HG03025 (cell line): ENCODE measurements around the gene HNRNPF.
"Not testable (repeated sequence)": the region's sequence is repeated elsewhere in the genome, so short reads cannot be mapped to it uniquely, and the experiment has no call there.

Experiments
- ATAC-seq: cut with Tn5 transposase; IDR thresholded peaks from one replicate; pipeline ENCODE4 v1.9.1; 2021; ENCODE audit warnings: mild to moderate bottlenecking, moderate library complexity; ENCODE audit not compliant: unreplicated experiment, low FRiP score

Gene HNRNPF

GRCh38 chr10:43408710-43409384 is at the start of gene HNRNPF:
Gene HNRNPF (minus strand): TSS chr10:43409186. CDS start chr10:43387884, 21,302 bp downstream.
- peak; percentile 62 for ATAC-seq

- no peak for ATAC-seq
These were observed 49.2 kb upstream of the HNRNPF start for GRCh38 chr10:43458227-43458626.

GRCh38 chr10:43456561-43456960 is 47.6 kb upstream of the HNRNPF start:
- not testable (repeated sequence) for ATAC-seq

- not testable (repeated sequence) for ATAC-seq
These were observed 45.0 kb upstream of the HNRNPF start for GRCh38 chr10:43454025-43454424.

- ATAC-seq = no peak
These were observed 44.4 kb upstream of the HNRNPF start for GRCh38 chr10:43453266-43453831.

GRCh38 chr10:43452356-43452914 is 43.4 kb upstream of the HNRNPF start:
- no peak for ATAC-seq

- no peak for ATAC-seq
These were observed 39.8 kb upstream of the HNRNPF start for GRCh38 chr10:43448742-43449141.

- not testable (repeated sequence) for ATAC-seq
These were observed 37.4 kb upstream of the HNRNPF start for GRCh38 chr10:43446219-43447017.

GRCh38 chr10:43444897-43445466 is 36.0 kb upstream of the HNRNPF start:
- ATAC-seq = no peak

GRCh38 chr10:43444323-43444722 is 35.3 kb upstream of the HNRNPF start:
- no peak for ATAC-seq

GRCh38 chr10:43440463-43441134 is 31.6 kb upstream of the HNRNPF start:
- no peak for ATAC-seq

GRCh38 chr10:43437141-43437870 is 28.3 kb upstream of the HNRNPF start:
- ATAC-seq = no peak

- ATAC-seq = peak; percentile 98
These were observed 27.5 kb upstream of the HNRNPF start, which contains the start of gene ZNF487 for GRCh38 chr10:43436291-43437140. Gene ZNF487 (plus strand): TSS chr10:43437111. CDS start chr10:43475814, 38,703 bp downstream.

GRCh38 chr10:43430926-43431663 is 22.1 kb upstream of the HNRNPF start:
- ATAC-seq = no peak

GRCh38 chr10:43427166-43427825 is 18.3 kb upstream of the HNRNPF start:
- no peak for ATAC-seq

- ATAC-seq = not testable (repeated sequence)
These were observed 17.5 kb upstream of the HNRNPF start for GRCh38 chr10:43426476-43426875.

- no peak for ATAC-seq
These were observed 15.4 kb upstream of the HNRNPF start for GRCh38 chr10:43424416-43424815.
